Astrocyte (in vitro differentiated cells and primary cell): ENCODE results near the gene LRRIQ3. TPM values are rescaled to one million over a fixed set of nuclear protein-coding genes. Genes with fewer than 3 reads are reported as not detected.
"Not testable (repeated sequence)": the region's sequence is repeated elsewhere in the genome, so short reads cannot be mapped to it uniquely, and the experiment has no call there.

ENCODE experiments used
- DNase-seq: peaks from one replicate; pipeline ENCODE4 v3.0.0-alpha.2; 2010; ENCODE audit warnings: low read depth
- FAIRE-seq: peaks from 2 replicates; lab custom pipeline; 2011; peaks lifted over from hg19 to GRCh38; lab: Jason Lieb, UNC
- H2AFZ ChIP-seq: 2 replicates; pipeline ENCODE4 v1.6.0; 2012; ENCODE audit warnings: low read depth, low read length, inconsistent platforms
- H3K27ac ChIP-seq: 2 replicates; pipeline ENCODE4 v1.5.1; 2011; ENCODE audit warnings: low read depth, low read length, inconsistent platforms
- H3K27me3 ChIP-seq: 2 replicates; pipeline ENCODE4 v1.6.0; 2011; ENCODE audit warnings: low read length, inconsistent platforms; ENCODE audit not compliant: insufficient read depth
- H3K36me3 ChIP-seq: 2 replicates; pipeline ENCODE4 v1.5.1; 2011; ENCODE audit warnings: low read length, inconsistent platforms; ENCODE audit not compliant: insufficient read depth
- H3K4me1 ChIP-seq: 2 replicates; pipeline ENCODE4 v1.5.1; 2011; ENCODE audit warnings: low read length, inconsistent platforms; ENCODE audit not compliant: insufficient read depth
- H3K4me2 ChIP-seq: 2 replicates; pipeline ENCODE4 v1.6.0; 2012; ENCODE audit warnings: low read length, inconsistent platforms
- H3K4me3 ChIP-seq: 2 replicates; pipeline ENCODE4 v1.5.1; 2011; ENCODE audit warnings: low read depth, mild to moderate bottlenecking, low read length, inconsistent platforms; ENCODE audit not compliant: insufficient read depth
- H3K79me2 ChIP-seq: 2 replicates; pipeline ENCODE4 v1.6.0; 2012; ENCODE audit warnings: mild to moderate bottlenecking, low read length, inconsistent platforms; ENCODE audit not compliant: insufficient read depth
- H3K9ac ChIP-seq: 2 replicates; pipeline ENCODE4 v1.6.0; 2012; ENCODE audit warnings: mild to moderate bottlenecking, low read length, inconsistent platforms
- H3K9me3 ChIP-seq: 2 replicates; pipeline ENCODE4 v1.5.1; 2012; ENCODE audit warnings: low read depth, mild to moderate bottlenecking, low read length, inconsistent platforms; ENCODE audit not compliant: insufficient read depth
- H4K20me1 ChIP-seq: 2 replicates; pipeline ENCODE4 v1.6.0; 2012; ENCODE audit warnings: low read length, inconsistent platforms; ENCODE audit not compliant: insufficient read depth
- H3K27ac Mint-ChIP-seq: one replicate; pipeline ENCODE4 v1.8.0; 2021; ENCODE audit warnings: mild to moderate bottlenecking, mixed read lengths; ENCODE audit not compliant: unreplicated experiment
- H3K27me3 Mint-ChIP-seq: one replicate; pipeline ENCODE4 v1.8.0; 2021; ENCODE audit warnings: low read depth, mixed read lengths; ENCODE audit not compliant: unreplicated experiment
- H3K36me3 Mint-ChIP-seq: one replicate; pipeline ENCODE4 v1.8.0; 2021; ENCODE audit warnings: low read depth, mixed read lengths; ENCODE audit not compliant: unreplicated experiment
- H3K4me1 Mint-ChIP-seq: one replicate; pipeline ENCODE4 v1.8.0; 2021; ENCODE audit warnings: low read depth, mixed read lengths; ENCODE audit not compliant: unreplicated experiment
- H3K4me3 Mint-ChIP-seq: one replicate; pipeline ENCODE4 v1.8.0; 2021; ENCODE audit warnings: mild to moderate bottlenecking, moderate library complexity, mixed read lengths; ENCODE audit not compliant: unreplicated experiment
- H3K9me3 Mint-ChIP-seq: one replicate; pipeline ENCODE4 v1.8.0; 2021; ENCODE audit warnings: mild to moderate bottlenecking, mixed read lengths; ENCODE audit not compliant: unreplicated experiment
- EZH2 ChIP-seq: IDR thresholded peaks from 2 replicates; pipeline ENCODE4 v1.6.1; 2012; ENCODE audit warnings: mild to moderate bottlenecking, low read length, inconsistent platforms; ENCODE audit not compliant: insufficient read depth
- total RNA-seq: library from RNA; stranded (reverse); gene quantifications from 2 replicates; pipeline ENCODE4 v1.2.1, GENCODE V29; 2021
- TF ChIP-seq, protein P1 (sequence below): IDR thresholded peaks from 2 replicates; pipeline ENCODE4 v1.5.1; 2011; ENCODE audit warnings: low read depth, mild to moderate bottlenecking, inconsistent platforms, low read length, moderate library complexity; ENCODE audit not compliant: insufficient read depth

Gene LRRIQ3
- total RNA-seq, 1 donor from 2014 or later = 0.52 TPM

DNA sequence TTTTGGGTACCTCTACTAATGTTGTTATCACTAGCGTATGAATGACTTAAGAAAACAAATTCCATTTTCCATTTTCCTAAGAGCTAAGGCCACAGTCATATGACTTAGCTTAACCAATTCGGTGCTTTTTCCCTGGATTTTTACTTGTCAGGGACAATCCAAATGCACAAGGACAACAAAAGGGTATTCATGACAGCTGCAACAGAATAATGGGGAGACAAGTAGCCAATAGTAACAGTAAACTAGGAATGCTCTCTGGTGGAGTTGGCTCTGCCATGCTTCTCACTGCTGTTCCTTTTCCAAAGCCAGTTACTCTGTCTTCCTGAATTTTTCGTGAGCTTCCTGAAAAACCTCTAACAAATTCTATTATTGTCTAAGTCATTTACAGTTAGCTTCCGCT is 52.9 kb downstream of the LRRIQ3 start:
- Histone ChIP-seq H2AFZ (no peak overlapping the region), H3K27ac (no peak overlapping the region), H3K79me2 (no peaks in the 10 kb centered on the region), H3K36me3 (no peaks in the 10 kb centered on the region), H3K4me3 (no peak overlapping the region), H3K9me3 (peaks cover 3% of the 10 kb centered on the region), H3K27me3 (no peaks in the 10 kb centered on the region), H3K4me2 (no peak overlapping the region), H3K9ac (no peak overlapping the region), H3K4me1 (no peaks in the 10 kb centered on the region), H4K20me1 (no peaks in the 10 kb centered on the region)
- no peaks in the 10 kb centered on the region for H3K27me3 Mint-ChIP-seq
- no peak for TF ChIP-seq EZH2
- TF ChIP-seq, protein P1, sequence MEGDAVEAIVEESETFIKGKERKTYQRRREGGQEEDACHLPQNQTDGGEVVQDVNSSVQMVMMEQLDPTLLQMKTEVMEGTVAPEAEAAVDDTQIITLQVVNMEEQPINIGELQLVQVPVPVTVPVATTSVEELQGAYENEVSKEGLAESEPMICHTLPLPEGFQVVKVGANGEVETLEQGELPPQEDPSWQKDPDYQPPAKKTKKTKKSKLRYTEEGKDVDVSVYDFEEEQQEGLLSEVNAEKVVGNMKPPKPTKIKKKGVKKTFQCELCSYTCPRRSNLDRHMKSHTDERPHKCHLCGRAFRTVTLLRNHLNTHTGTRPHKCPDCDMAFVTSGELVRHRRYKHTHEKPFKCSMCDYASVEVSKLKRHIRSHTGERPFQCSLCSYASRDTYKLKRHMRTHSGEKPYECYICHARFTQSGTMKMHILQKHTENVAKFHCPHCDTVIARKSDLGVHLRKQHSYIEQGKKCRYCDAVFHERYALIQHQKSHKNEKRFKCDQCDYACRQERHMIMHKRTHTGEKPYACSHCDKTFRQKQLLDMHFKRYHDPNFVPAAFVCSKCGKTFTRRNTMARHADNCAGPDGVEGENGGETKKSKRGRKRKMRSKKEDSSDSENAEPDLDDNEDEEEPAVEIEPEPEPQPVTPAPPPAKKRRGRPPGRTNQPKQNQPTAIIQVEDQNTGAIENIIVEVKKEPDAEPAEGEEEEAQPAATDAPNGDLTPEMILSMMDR = no peak
- H3K27ac Mint-ChIP-seq = no peak overlapping the region
- no peaks in the 10 kb centered on the region for H3K36me3 Mint-ChIP-seq
- H3K4me3 Mint-ChIP-seq = no peak overlapping the region
- no peak for DNase-seq
- no peak for FAIRE-seq
- H3K9me3 Mint-ChIP-seq = no peaks in the 10 kb centered on the region
- H3K4me1 Mint-ChIP-seq = no peaks in the 10 kb centered on the region

DNA sequence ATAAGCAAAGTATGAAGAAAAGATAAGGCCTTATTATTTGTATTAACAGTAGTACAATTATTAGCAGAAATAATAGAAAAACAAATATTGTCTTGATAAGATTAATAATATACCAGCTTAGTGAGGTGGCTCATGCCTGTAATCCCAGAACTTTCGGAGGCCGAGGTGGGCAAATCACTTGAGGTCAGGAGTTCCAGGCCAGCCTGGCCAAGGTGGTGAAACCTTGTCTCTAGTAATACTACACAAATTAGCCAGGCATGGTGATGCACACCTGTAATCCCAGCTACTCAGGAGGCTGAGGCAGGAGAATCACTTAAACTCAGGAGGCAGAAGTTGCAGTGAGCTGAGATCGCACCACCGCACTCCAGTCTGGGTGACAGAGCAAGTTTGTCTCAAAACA is 80.6 kb downstream of the LRRIQ3 start:
- FAIRE-seq, H2AFZ ChIP-seq, H3K27me3 ChIP-seq, H3K27ac ChIP-seq, H3K36me3 Mint-ChIP-seq, H3K27me3 Mint-ChIP-seq, H3K27ac Mint-ChIP-seq, H3K4me3 Mint-ChIP-seq, H3K79me2 ChIP-seq, H3K4me1 ChIP-seq, H3K9me3 Mint-ChIP-seq, H3K9me3 ChIP-seq, H3K4me1 Mint-ChIP-seq, DNase-seq, H3K4me3 ChIP-seq, H3K9ac ChIP-seq, H4K20me1 ChIP-seq, H3K4me2 ChIP-seq, H3K36me3 ChIP-seq: not testable (repeated sequence)

DNA sequence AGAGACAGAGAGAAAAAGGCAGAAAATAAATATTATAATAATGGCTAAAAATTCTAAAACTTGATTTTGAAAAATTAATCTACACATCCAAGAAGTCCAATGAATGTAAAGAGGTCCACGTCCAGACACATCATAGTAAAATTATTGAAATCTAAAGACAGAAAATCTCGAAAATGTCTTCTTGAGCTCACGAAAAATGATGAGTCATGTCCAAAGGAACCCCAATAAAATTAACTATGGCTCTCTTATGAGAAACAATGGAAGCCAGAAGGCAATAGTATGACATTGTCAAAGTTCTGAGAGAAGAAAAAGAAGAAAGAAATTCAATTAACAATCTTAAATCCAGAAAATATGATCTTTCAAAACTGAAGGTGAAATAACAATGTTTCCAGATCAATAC is 84.6 kb downstream of the LRRIQ3 start:
- TF ChIP-seq EZH2 = no peak
- TF ChIP-seq, protein P1 = no peak
- no peaks in the 10 kb centered on the region for H3K27me3 Mint-ChIP-seq
- H3K4me3 Mint-ChIP-seq = no peak overlapping the region
- H3K4me2 ChIP-seq = no peak overlapping the region
- no peaks in the 10 kb centered on the region for H4K20me1 ChIP-seq
- no peaks in the 10 kb centered on the region for H3K9me3 ChIP-seq
- no peaks in the 10 kb centered on the region for H3K27me3 ChIP-seq
- no peaks in the 10 kb centered on the region for H3K9me3 Mint-ChIP-seq
- DNase-seq (no peak), FAIRE-seq (no peak)
- no peak overlapping the region for H3K27ac Mint-ChIP-seq
- H3K79me2 ChIP-seq = no peaks in the 10 kb centered on the region
- no peak overlapping the region for H3K27ac ChIP-seq
- H3K4me1 ChIP-seq = no peaks in the 10 kb centered on the region
- H3K4me1 Mint-ChIP-seq = no peaks in the 10 kb centered on the region
- H3K36me3 ChIP-seq = no peaks in the 10 kb centered on the region
- no peak overlapping the region for H3K4me3 ChIP-seq
- no peak overlapping the region for H3K9ac ChIP-seq
- no peak overlapping the region for H2AFZ ChIP-seq
- no peaks in the 10 kb centered on the region for H3K36me3 Mint-ChIP-seq
